COLO668 (cell line): ENCODE measurements around the gene PRADC1.
A peak's percentile ranks its signal among the peaks of the same experiment; 100 is the strongest.

ENCODE experiments used
- DNase-seq: peaks from one replicate; lab custom pipeline; 2025; ENCODE audit not compliant: unreplicated experiment; lab: John Stamatoyannopoulos, UW

Gene PRADC1

DNA sequence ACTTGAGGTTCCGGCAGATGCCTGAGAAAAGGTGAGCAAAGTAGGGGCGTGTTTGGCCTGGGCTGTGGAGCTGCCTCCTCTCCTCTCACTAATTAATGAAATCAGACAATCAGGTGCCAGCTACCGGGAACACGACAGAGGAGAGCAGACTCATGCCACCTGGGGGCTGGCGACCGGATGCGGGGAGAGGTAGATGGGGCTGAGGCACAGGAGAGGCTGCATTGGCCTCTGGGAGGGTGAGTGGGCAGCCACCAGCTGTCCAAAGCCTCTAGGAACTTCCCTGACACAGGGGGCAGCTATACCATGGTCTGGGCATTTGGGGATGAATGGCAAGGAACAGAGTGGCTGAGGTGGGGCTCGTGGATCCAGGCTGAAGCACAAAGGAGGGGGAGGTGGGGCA, 26.2 kb upstream of the PRADC1 start:
- DNase-seq, result no peak

GRCh38 chr2:73258913-73259215, 25.8 kb upstream of the PRADC1 start:
- no peak for DNase-seq

DNA sequence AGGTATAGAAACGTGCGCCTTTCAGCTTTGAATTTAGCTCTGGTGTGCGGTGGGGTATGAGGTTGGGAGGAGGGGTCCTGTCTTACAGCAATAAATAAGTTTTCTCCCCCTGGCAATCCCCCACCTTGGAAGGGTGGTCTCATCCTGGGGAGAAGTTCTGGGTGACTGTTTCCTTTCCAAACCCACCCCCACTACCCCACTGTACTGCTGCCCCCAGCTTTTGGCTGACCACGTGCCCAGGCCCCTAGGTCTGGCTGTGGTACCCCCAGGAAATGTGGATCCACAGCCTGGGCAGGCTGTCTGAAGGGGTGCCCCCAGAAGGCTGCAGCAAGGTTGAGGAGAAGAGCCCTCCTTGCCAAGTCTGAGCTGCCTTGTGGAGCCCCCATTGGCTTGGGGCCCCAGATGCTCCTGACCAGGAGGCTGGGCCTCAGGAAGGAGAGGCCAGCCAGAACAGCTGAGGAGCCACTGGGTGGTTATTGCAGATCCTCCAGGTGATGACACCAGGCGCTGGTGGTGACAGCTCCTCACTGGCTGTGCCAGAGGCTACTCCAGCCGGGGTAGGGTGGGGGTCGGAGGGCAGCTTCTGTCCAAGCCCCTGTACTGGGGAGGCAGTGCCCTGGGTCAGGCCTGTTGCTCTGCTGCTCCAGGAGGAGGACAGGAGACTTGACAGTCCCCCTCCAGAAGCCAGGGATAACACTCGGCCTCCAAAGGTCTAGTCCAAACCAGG, 25.3 kb upstream of the PRADC1 start:
- DNase-seq, result no peak

DNA sequence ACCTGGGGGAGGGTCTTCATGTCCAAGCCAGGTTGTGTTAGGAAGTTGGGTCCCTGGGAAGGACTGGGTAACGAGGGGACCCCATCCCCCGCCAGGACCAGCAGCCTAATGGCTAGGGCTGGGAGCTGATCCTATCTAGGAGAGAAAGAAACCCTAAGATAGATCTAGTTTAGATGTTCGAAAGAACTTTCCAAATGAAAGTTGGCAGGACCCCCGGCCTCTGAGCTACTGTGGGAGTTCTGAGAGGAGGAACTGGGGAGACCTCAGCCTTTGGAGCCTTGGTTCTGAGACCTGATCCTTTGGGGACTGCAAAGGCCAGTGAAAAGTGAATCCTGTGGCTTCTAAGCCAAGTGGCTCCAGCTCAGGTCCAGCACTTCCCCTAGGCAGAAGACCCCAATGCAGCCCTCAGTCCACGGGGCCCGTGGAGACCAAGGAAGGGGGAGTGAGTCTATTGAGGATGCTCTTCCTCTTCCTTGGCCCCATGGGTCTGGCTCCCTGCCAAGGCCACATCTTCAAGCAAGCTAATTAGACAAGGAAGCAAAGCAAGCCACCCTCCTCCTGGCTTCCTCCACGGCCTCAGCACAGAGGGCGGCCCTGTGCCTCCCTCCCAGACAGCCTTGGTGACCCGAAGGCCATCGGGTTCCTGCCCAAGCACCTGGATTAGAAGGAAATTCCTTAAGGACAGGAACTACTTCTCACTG, 24.5 kb upstream of the PRADC1 start:
- no peak for DNase-seq

DNA sequence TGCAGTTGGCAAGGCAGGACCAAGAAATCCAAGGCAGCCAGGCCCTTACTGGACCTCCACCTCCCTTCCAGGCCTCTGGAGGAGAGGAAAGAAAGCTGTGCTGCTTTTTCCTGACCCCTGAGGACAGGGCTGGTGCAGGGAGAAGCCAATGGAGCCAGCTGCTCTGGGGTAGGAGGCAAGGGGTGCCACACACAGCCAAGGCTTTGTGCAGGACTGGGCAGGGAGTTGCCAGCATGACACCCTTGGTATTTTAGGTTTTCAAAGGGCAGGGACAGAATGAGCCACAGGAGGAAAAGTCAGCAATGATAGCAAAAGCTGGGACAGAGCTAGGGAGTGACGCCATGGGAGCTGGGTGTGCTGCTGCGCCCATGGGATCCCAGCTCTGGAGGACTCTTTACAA, 24.0 kb upstream of the PRADC1 start:
- no peak for DNase-seq

- no peak for DNase-seq
These were observed 23.5 kb upstream of the PRADC1 start for GRCh38 chr2:73256618-73256922.

DNA sequence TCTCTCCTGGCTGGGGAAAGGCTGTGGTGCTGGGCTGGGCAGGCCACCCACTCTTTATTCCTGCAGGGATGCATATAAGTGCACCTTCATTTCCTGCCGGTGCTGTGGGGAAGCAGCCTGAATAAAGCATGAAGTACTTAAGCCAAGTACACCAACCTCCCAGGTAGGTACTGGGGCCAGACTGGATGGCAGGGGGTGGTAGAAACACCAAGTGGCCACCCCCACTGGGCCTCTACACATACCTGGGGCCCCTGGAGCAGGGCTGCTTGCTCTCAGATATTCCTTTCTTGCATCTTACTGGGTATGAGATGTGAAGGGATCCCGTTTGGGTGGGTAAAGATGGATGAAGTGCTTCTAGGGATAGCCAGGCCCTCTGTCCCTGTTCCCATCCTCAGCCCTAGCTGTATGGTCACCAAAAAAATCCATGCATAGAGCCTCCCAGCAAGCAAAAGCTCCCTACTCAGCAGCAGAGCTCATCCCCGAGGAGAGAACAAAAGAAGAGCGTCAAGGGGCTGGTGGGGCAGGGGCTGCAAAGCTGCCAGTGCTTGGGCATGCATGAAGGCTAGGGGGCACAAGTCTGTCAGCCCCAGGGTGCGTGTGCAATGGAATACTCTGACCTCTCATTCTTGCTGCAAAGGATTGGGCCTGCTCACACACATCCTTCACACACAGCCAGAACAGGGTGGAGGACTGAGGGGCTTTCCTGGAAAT, 23.0 kb upstream of the PRADC1 start:
- no peak for DNase-seq

DNA sequence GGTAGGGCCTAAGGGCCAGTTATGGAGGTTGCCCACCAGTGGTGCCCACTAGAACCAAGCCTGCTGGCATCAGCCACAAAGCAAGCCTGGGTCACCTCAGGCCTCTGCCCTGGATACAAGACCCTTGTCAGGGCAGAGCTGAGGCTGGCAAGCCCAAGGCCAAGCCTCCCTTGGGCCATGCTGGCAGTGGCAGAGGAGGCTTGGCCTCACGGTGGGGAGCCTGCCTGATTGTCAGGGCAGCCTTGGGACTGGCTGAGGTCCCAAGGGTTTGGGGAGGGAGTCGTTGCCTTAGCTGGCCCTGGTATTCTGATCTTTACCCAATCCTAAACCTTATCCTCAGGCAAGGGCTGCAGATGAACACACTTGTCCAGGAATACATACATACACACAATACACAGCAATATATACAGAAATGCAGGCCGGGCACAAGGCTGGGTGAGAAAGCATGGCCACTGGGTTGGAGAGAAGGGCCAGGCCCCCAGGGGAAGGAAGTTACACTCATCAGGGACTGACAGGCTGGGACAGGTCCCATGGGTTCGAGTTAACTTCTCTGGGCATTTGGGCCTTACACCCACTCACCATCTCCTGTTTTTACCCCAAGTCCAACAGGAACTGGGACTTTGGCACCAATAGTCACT, 22.1 kb upstream of the PRADC1 start:
- DNase-seq, result no peak

- DNase-seq, result no peak
These were observed 21.4 kb upstream of the PRADC1 start for GRCh38 chr2:73254343-73255006.

DNA sequence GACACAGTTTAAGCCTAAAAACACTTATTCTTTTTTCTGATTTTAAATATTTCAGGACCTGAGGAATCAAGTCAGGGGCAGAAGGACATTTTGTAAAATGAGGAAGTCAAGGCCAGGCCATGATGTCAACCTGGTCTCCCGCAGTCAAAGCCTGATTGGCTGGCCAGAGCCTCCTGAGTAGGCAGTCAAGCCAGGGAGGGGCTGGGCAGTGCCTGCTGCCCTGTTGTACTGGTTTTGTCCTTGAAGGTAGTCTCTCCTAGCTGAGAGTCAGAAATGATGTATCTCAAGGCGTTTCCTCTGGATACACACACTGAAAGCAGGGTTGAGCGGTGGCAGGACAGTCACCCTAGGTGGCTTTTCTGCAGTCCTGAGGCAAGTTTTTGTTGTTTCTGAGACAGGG, 20.9 kb upstream of the PRADC1 start:
- DNase-seq, result no peak

- no peak for DNase-seq
These were observed 20.4 kb upstream of the PRADC1 start for GRCh38 chr2:73253400-73253799.

DNA sequence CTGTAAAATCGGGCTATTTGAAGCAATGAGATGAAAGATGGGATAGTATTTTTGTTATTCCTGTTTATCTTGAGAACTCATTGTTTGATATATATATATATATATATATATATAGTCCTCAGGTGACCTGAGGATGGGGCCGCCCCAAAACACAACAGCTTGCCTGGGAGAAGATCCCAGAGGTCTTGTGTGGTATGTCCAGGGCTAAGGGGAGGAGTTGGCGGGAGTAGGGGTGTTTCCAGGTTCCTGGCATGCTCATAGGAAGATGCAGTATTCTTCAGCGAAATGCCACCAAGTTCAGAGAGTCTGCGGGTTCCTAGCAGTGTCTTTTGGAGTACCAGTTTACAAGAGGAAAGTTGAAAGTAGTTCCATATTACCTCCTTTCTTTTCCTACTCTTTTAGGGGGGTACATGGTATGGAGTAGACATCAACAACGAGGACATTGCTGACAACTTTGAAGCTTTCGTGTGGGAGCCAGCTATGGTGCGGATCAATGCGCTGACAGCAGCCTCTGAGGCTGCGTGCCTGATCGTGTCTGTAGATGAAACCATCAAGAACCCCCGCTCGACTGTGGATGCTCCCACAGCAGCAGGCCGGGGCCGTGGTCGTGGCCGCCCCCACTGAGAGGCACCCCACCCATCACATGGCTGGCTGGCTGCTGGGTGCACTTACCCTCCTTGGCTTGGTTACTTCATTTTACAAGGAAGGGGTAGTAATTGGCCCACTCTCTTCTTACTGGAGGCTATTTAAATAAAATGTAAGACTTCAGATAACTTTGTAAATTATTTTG, 19.4 kb upstream of the PRADC1 start:
- DNase-seq, result no peak

DNA sequence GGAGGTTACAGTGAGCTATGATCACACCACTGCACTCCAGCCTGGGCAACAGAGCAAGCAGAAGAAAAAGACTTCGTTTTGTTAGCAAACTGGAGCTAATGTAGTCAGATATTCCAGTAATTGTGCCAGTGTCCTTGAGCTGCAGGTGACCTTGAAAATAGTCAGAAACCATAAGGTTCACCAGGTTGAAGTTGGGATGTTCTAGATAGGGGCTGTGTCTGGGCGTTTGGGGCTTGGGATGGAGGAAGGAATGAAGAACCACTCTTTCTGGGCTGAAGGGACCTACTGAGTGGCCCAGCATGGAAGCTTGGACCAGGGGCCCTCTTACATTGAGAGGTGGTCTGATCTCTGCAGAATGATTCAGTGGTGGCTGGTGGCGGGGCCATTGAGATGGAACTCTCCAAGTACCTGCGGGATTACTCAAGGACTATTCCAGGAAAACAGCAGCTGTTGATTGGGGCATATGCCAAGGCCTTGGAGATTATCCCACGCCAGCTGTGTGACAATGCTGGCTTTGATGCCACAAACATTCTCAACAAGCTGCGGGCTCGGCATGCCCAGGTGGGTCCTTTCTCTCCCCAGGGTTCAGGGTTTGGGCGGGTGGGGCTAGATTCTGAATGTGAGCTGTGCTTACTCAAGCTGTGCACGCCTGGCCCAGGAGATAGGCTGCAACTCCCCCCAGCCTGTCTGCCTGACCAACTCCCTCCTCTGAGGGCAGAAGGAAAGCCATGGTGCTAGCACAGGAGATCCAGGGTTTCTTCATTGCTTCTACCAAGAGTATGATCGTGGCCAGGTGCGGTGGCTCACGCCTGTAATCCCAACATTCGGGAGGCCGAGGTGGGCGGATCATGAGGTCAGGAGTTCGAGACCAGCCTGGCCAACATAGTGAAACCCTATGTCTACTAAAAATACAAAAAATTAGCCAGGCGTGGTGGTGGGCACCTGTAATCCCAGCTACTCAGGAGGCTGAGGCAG, 18.1 kb upstream of the PRADC1 start:
- DNase-seq, result no peak

DNA sequence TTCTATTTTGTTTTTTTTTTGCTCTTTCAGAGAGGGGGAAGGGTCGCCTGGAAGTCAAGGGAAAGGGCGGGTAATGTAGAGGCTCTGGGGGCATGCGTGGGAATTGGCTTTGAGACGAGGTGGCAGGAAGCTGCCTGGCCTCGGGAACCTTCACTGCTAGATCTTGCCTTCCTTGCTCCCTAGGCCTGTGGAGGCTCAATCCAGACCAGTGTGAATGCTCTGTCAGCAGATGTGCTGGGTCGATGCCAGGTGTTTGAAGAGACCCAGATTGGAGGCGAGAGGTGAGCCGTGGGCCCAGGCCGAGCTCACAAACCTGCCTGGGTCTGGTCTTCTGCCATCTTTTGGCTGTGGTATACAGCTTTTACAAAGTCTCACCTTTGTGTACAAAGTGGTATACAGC, 16.6 kb upstream of the PRADC1 start:
- DNase-seq, result no peak

- DNase-seq, result no peak
These were observed 13.8 kb upstream of the PRADC1 start for GRCh38 chr2:73246850-73247249.

- DNase-seq, result no peak
These were observed 11.5 kb upstream of the PRADC1 start for GRCh38 chr2:73244580-73244979.

- DNase-seq, result peak; percentile 18
These were observed 11.0 kb upstream of the PRADC1 start for GRCh38 chr2:73243884-73244570.

DNA sequence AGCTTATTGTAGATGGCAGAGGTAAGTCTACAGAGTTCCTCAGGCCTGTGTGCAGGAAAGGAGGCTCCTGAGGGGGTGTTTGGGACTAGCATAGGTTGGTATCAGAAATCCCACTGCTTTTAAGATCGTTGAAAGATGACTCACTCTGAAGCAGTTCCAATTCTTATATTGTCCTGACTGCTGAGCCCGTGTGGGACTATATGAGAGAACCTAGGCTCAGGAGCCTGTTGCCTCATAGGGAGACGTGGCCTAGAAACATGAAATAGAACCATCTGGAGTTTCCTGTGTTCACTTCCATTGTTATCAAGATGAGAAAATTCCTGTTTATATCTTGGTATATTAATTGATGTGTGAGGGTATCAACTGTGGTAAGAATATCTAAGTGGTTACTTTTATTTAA, 6.7 kb upstream of the PRADC1 start:
- DNase-seq, result no peak

- no peak for DNase-seq
These were observed 5.9 kb upstream of the PRADC1 start for GRCh38 chr2:73238976-73239375.
